ENCODE results near the gene TRIM63. TPM values are rescaled to one million over a fixed set of nuclear protein-coding genes. Genes with fewer than 3 reads are reported as not detected.

The TRIM63 gene
- total and polyA plus RNA-seq, 2 donors (not counting 3 experiments of a cell fraction or from before 2014, with no cell fraction given), result not detected

- Histone ChIP-seq H3K9me1 (replicated peaks; ENCODE audit: control insufficient read depth, extremely low read depth, insufficient read depth, low read length) (no peaks in the 10 kb centered on the region), H3K4me1 (ENCODE audit: control insufficient read depth, extremely low read depth, insufficient read depth, low read length) (no peaks in the 10 kb centered on the region), H3K27me3 (ENCODE audit: control insufficient read depth in 2 of 2, insufficient read depth in 2 of 2, low read length in 2 of 2) (peaks cover 2 to 7% of the 10 kb centered on the region in 2 experiments), H4K20me1 (replicated peaks; ENCODE audit: control insufficient read depth, extremely low read depth, insufficient read depth, low read length) (no peaks in the 10 kb centered on the region), H3K4me2 (ENCODE audit: insufficient read depth, low read length) (no peak overlapping the region), H3K27ac (ENCODE audit: insufficient read depth, low read depth, low read length) (no peak overlapping the region), H3K9me3 (replicated peaks; ENCODE audit: control insufficient read depth, insufficient read depth, low read length) (no peaks in the 10 kb centered on the region), H2AFZ (ENCODE audit: low read depth, low read length) (no peak overlapping the region), H3K4me3 (replicated peaks in 1 of 3; ENCODE audit: insufficient read depth in 1 of 3, low read depth in 1 of 3, low read length in 3 of 3) (no peak overlapping the region), H3K36me3 (ENCODE audit: control insufficient read depth in 2 of 2, extremely low read depth in 1 of 2, insufficient read depth in 2 of 2, low read length in 2 of 2) (no peaks in the 10 kb centered on the region), H3K79me2 (ENCODE audit: control insufficient read depth, insufficient read depth, low read length) (no peaks in the 10 kb centered on the region), H3K9ac (replicated peaks; ENCODE audit: extremely low read depth, insufficient read depth, low read length) (no peak overlapping the region)
- FAIRE-seq (no peak), DNase-seq (ENCODE audit: low read depth, low spot score) (no peak)
- TF ChIP-seq POLR2A (IDR thresholded peaks at IDR 0.05; ENCODE audit: low read depth, low read length) (no peak), FOS (IDR thresholded peaks at IDR 0.05; ENCODE audit: borderline replicate concordance, insufficient read depth, low read length) (no peak), MAX (IDR thresholded peaks at IDR 0.05; ENCODE audit: insufficient read depth, insufficient read length) (no peak)
- CTCF ChIA-PET, result interaction anchor here (0.8 to 2.2 kb wide), 3 partner anchors 11 to 78 kb away, joined by 3 to 8 read pairs (median 3); no protein-coding TSS in a partner anchor
- BruUV-seq (replicated peaks), result no TSS peak
- POLR2A ChIA-PET, result no interaction called here
- intact Hi-C loops (cut with micrococcal nuclease), result no loop called here
- dilution Hi-C loops (cut with MboI; ENCODE audit: extremely low pct_ligation_motif_present, low sequenced_read_pairs), result no loop called here
Measured at GRCh38 chr1:26066857-26067256, 573 bp downstream of the TRIM63 start.

GRCh38 chr1:26066160-26066559 lies 1.3 kb downstream of the TRIM63 start:
- no peak for FAIRE-seq
- Histone ChIP-seq H3K27me3 (ENCODE audit: control insufficient read depth in 2 of 2, insufficient read depth in 2 of 2, low read length in 2 of 2) (peaks cover 2 to 10% of the 10 kb centered on the region in 2 experiments), H3K9ac (replicated peaks; ENCODE audit: extremely low read depth, insufficient read depth, low read length) (no peak overlapping the region), H3K4me3 (replicated peaks in 1 of 3; ENCODE audit: insufficient read depth in 1 of 3, low read depth in 1 of 3, low read length in 3 of 3) (no peak overlapping the region), H3K9me1 (replicated peaks; ENCODE audit: control insufficient read depth, extremely low read depth, insufficient read depth, low read length) (no peaks in the 10 kb centered on the region), H3K9me3 (replicated peaks; ENCODE audit: control insufficient read depth, insufficient read depth, low read length) (no peaks in the 10 kb centered on the region), H3K27ac (ENCODE audit: insufficient read depth, low read depth, low read length) (no peak overlapping the region), H3K79me2 (ENCODE audit: control insufficient read depth, insufficient read depth, low read length) (no peaks in the 10 kb centered on the region), H3K4me2 (ENCODE audit: insufficient read depth, low read length) (no peak overlapping the region), H2AFZ (ENCODE audit: low read depth, low read length) (no peak overlapping the region), H3K4me1 (ENCODE audit: control insufficient read depth, extremely low read depth, insufficient read depth, low read length) (no peaks in the 10 kb centered on the region), H4K20me1 (replicated peaks; ENCODE audit: control insufficient read depth, extremely low read depth, insufficient read depth, low read length) (no peaks in the 10 kb centered on the region), H3K36me3 (ENCODE audit: control insufficient read depth in 2 of 2, extremely low read depth in 1 of 2, insufficient read depth in 2 of 2, low read length in 2 of 2) (no peaks in the 10 kb centered on the region)
- dilution Hi-C loops (cut with MboI; ENCODE audit: extremely low pct_ligation_motif_present, low sequenced_read_pairs) (no loop called here), intact Hi-C loops (cut with micrococcal nuclease) (no loop called here)
- DNase-seq (ENCODE audit: low read depth, low spot score), result no peak
- POLR2A ChIA-PET, result no interaction called here
- no TSS peak for BruUV-seq (replicated peaks)
- TF ChIP-seq POLR2A (IDR thresholded peaks at IDR 0.05; ENCODE audit: low read depth, low read length) (no peak), POLR2AphosphoS5 (IDR thresholded peaks at IDR 0.05; ENCODE audit: insufficient read depth, low read depth, low read length) (no peak), CTCF (IDR thresholded peaks at IDR 0.05; ENCODE audit: extremely low read depth in 1 of 2, insufficient read depth in 1 of 2, low read depth in 1 of 2, low read length in 2 of 2) (no peak), EZH2 (IDR thresholded peaks at IDR 0.05; ENCODE audit: borderline replicate concordance, low read depth, low read length, severe bottlenecking) (no peak), JUN (IDR thresholded peaks at IDR 0.05; ENCODE audit: borderline replicate concordance, insufficient read depth, insufficient read length, low read depth) (no peak), MAX (IDR thresholded peaks at IDR 0.05; ENCODE audit: insufficient read depth, insufficient read length) (no peak), GATA2 (IDR thresholded peaks at IDR 0.05; ENCODE audit: insufficient read depth, insufficient read length, low read depth, low read length) (no peak), FOS (IDR thresholded peaks at IDR 0.05; ENCODE audit: borderline replicate concordance, insufficient read depth, low read length) (no peak), MYC (IDR thresholded peaks at IDR 0.05; ENCODE audit: low read depth, low read length) (no peak)
- CTCF ChIA-PET, result interaction anchor here (0.8 to 2.2 kb wide), 4 partner anchors 12 to 79 kb away, joined by 3 to 11 read pairs (median 6); no protein-coding TSS in a partner anchor
